ENCODE measurements around the gene CDK9. TPM values are rescaled to one million over a fixed set of nuclear protein-coding genes. Genes with fewer than 3 reads are reported as not detected.

CDK9 gene
- total and polyA plus RNA-seq, 10 of the 15 experiments (the other 5 are each of a cell fraction or from before 2014, with no cell fraction given), result 7.3 to 92.6 (median 51.6) TPM

DNA sequence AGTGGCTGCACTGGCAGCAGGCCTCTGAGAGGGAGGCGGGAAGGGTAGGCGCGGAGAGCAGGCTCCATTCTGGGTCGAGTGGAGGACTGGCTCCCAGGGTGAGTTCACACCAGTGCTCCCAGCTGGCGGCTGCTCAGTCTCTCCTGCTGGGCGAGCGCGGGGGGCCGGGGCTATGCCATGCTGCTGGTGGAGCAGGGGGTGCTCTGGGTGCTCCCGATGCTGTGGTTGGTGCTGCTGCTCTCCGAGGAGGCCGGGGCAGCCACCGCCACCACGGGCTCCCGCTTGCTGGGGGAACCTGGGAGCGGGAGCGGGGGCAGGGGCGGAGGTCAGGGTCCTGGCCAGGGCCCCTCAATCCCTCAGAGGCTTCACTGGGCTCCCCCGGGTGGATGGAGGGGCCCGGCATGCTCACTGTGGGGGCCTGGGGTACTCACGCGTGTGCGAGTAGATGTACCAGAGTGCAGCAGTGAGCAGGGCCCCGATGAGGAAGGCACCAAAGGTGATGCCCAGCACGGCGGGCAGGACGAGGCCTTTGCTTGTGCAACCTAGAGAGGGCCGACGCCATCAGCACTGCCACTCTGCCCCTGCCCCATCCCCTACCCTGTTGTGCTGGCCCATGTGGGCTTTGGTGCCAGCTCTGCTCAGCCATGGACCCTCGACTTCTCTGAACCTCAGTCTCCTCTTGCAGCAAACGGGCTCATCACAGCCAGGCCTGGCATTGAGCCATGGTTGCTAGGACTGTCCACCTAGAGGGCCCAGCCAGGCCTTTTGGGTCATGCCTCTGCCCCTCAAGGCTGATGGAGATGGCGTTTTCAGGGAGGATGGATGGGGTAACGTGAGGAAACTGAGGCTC, 29.9 kb downstream of the CDK9 start:
- no peaks in the 10 kb centered on the region; the same call in 1 of the 2 replicates for H4K20me1 ChIP-seq (ENCODE audit: control insufficient read depth, insufficient read depth)
- no peak for FAIRE-seq
- in situ Hi-C loops (cut with MboI) (no loop called here), intact Hi-C loops (cut with micrococcal nuclease; ENCODE audit: unreplicated experiment) (no loop called here)
- no peak overlapping the region for H3K4me3 ChIP-seq
- TF ChIP-seq, protein P1, sequence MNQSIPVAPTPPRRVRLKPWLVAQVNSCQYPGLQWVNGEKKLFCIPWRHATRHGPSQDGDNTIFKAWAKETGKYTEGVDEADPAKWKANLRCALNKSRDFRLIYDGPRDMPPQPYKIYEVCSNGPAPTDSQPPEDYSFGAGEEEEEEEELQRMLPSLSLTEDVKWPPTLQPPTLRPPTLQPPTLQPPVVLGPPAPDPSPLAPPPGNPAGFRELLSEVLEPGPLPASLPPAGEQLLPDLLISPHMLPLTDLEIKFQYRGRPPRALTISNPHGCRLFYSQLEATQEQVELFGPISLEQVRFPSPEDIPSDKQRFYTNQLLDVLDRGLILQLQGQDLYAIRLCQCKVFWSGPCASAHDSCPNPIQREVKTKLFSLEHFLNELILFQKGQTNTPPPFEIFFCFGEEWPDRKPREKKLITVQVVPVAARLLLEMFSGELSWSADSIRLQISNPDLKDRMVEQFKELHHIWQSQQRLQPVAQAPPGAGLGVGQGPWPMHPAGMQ (IDR thresholded peaks at IDR 0.05; ENCODE audit: borderline replicate concordance), result no peak
- TF ChIP-seq POLR2A (IDR thresholded peaks at IDR 0.05; ENCODE audit: low read depth, low read length) (0 out of 2 replicates have a peak, but pooled peaks have one; percentile 3), SMAD1 (IDR thresholded peaks at IDR 0.05; ENCODE audit: low read depth, partially characterized antibody) (no peak), MTA3 (IDR thresholded peaks at IDR 0.05; ENCODE audit: borderline replicate concordance, low read length) (no peak), SP1 (IDR thresholded peaks at IDR 0.05; ENCODE audit: low read depth, low read length) (no peak), ETV6 (conservative IDR thresholded peaks at IDR 0.05 in 1 of 2, IDR thresholded peaks at IDR 0.05 in 1 of 2; ENCODE audit: borderline replicate concordance in 1 of 2, low read depth in 1 of 2) (no peak), PML (IDR thresholded peaks at IDR 0.05; ENCODE audit: low read length) (no peak)
- no peak for DNase-seq (ENCODE audit: low read depth, low spot score)
- H2AFZ ChIP-seq (ENCODE audit: control insufficient read depth, low read depth, low read length), result no peak overlapping the region
- H3K9ac ChIP-seq (ENCODE audit: control insufficient read depth, insufficient read depth, low read length), result no peak overlapping the region
- H3K36me3 ChIP-seq (ENCODE audit: control insufficient read depth in 2 of 2, insufficient read depth in 2 of 2, low read length in 1 of 2), result peaks cover 0 to 18% of the 10 kb centered on the region in 2 experiments; a peak in 3 of 4 replicates
- ChIA-PET SMC1A (ENCODE audit: uncharacterized antibody, unreplicated experiment) (no interaction called here), POLR2A (no interaction called here), RAD21 (ENCODE audit: unreplicated experiment) (no interaction called here), CTCF (no interaction called here)
- no peak overlapping the region for H3K4me2 ChIP-seq (ENCODE audit: control insufficient read depth, insufficient read depth)
- no peaks in the 10 kb centered on the region for H3K27me3 ChIP-seq (replicated peaks in 1 of 2; ENCODE audit: control insufficient read depth in 2 of 2, insufficient read depth in 2 of 2, low read length in 1 of 2)
- BruUV-seq (replicated peaks), result no TSS peak
- no peaks in the 10 kb centered on the region for H3K79me2 ChIP-seq (ENCODE audit: control insufficient read depth, insufficient read depth, low read length)
- no peaks in the 10 kb centered on the region for H3K9me3 ChIP-seq (replicated peaks; ENCODE audit: control insufficient read depth, insufficient read depth, low read length)
- H3K27ac ChIP-seq (ENCODE audit: control insufficient read depth, insufficient read depth), result no peak overlapping the region
- WGBS (ENCODE audit: insufficient coverage, insufficient replicate concordance, low lambda C conversion rate, missing lambda C conversion rate), result 93% methylated on average over 30 of the region's 33 CpGs
- H3K4me1 ChIP-seq (ENCODE audit: control insufficient read depth, insufficient read depth, low read length), result no peaks in the 10 kb centered on the region
- no peak for ATAC-seq
